Embryonic facial prominence (tissue), 1 donor: ENCODE results near the gene SCGB3A1.

ENCODE experiments used
- DNase-seq: peaks from one replicate; pipeline ENCODE4 v3.0.0-alpha.2; 2016; ENCODE audit errors: extremely low spot score

SCGB3A1 gene

GRCh38 chr5:180625791-180626660, 34.7 kb upstream of the SCGB3A1 start:
- no peak for DNase-seq

- no peak for DNase-seq
Observed at GRCh38 chr5:180625125-180625790, 34.0 kb upstream of the SCGB3A1 start.

- DNase-seq, result no peak
Observed at GRCh38 chr5:180624587-180624986, 33.3 kb upstream of the SCGB3A1 start.

GRCh38 chr5:180623844-180624243, 32.5 kb upstream of the SCGB3A1 start:
- no peak for DNase-seq

GRCh38 chr5:180623411-180623834, 32.1 kb upstream of the SCGB3A1 start:
- DNase-seq, result no peak

- DNase-seq, result no peak
Observed at GRCh38 chr5:180622910-180623309, 31.6 kb upstream of the SCGB3A1 start.

GRCh38 chr5:180621311-180621710, 30.0 kb upstream of the SCGB3A1 start:
- DNase-seq, result no peak

GRCh38 chr5:180620014-180620413, 28.7 kb upstream of the SCGB3A1 start:
- DNase-seq, result no peak

GRCh38 chr5:180619563-180619915, 28.2 kb upstream of the SCGB3A1 start:
- no peak for DNase-seq

- no peak for DNase-seq
Observed at GRCh38 chr5:180618829-180619562, 27.7 kb upstream of the SCGB3A1 start.

GRCh38 chr5:180618487-180618828, 27.2 kb upstream of the SCGB3A1 start:
- DNase-seq, result no peak

GRCh38 chr5:180613814-180614188, 22.5 kb upstream of the SCGB3A1 start:
- DNase-seq, result no peak

- DNase-seq, result no peak
Observed at GRCh38 chr5:180613188-180613813, 22.0 kb upstream of the SCGB3A1 start.

GRCh38 chr5:180612683-180613082, 21.4 kb upstream of the SCGB3A1 start:
- no peak for DNase-seq

- no peak for DNase-seq
Observed at GRCh38 chr5:180611140-180611850, 20.0 kb upstream of the SCGB3A1 start.

GRCh38 chr5:180609817-180610550, 18.7 kb upstream of the SCGB3A1 start:
- no peak for DNase-seq

GRCh38 chr5:180609386-180609785, 18.1 kb upstream of the SCGB3A1 start:
- no peak for DNase-seq

- no peak for DNase-seq
Observed at GRCh38 chr5:180608572-180609310, 17.4 kb upstream of the SCGB3A1 start.

- DNase-seq, result no peak
Observed at GRCh38 chr5:180607861-180608571, 16.7 kb upstream of the SCGB3A1 start.
